K562 (cell line): ENCODE data around the gene TM9SF4. TPM values are rescaled to one million over a fixed set of nuclear protein-coding genes. Genes with fewer than 3 reads are reported as not detected.
A peak's percentile ranks its signal among the peaks of the same experiment; 100 is the strongest.

Source experiments
- ADNP ChIP-seq: fragments of 200-800 bp; sonication (Bioruptor generic); IDR thresholded peaks from 2 replicates; pipeline ENCODE4 v1.6.1; 2016; ENCODE audit warnings: missing genetic modification characterization, missing compliant biosample characterization
- ARID1B ChIP-seq: fragments of 450-650 bp; IDR thresholded peaks from 2 replicates; pipeline ENCODE4 v1.6.1; 2016; ENCODE audit warnings: antibody characterized with exemption, mild to moderate bottlenecking, inconsistent platforms
- EZH2 ChIP-seq: IDR thresholded peaks from 2 replicates; pipeline ENCODE4 v1.6.1; 2012; ENCODE audit warnings: low read depth, mild to moderate bottlenecking, inconsistent platforms, low read length, borderline replicate concordance
- FOXJ2 ChIP-seq: fragments of 200-800 bp; sonication (Bioruptor generic); IDR thresholded peaks from 2 replicates; pipeline ENCODE4 v1.6.1; 2016; ENCODE audit warnings: missing genetic modification characterization, missing compliant biosample characterization
- HCFC1 ChIP-seq: IDR thresholded peaks from 2 replicates; pipeline ENCODE4 v1.6.1; 2012; ENCODE audit warnings: low read depth, low read length, improper control_type of control experiment
- HDAC1 ChIP-seq, 2 experiments: fragments of 450-650 bp; IDR thresholded peaks; 2 replicates each; pipeline ENCODE4 v1.6.1; 2016 to 2017; ENCODE audit warnings: inconsistent platforms in 1 of 2, mild to moderate bottlenecking in 1 of 2, moderate library complexity in 1 of 2
- JUN ChIP-seq, 2 experiments: sonication (generic) in 1 of 2; formaldehyde crosslinking in 1 of 2; IDR thresholded peaks; 2 replicates each; pipeline versions ENCODE4 v1.6.1 to v1.8.0; 2012 to 2022; ENCODE audit warnings: borderline replicate concordance in 2 of 2, mild to moderate bottlenecking in 2 of 2, improper control_type of control experiment in 1 of 2, low read depth in 1 of 2, low read length in 1 of 2, missing genetic modification reagents in 1 of 2
- JUNB ChIP-seq: fragments of 450-650 bp; formaldehyde crosslinking; conservative IDR thresholded peaks from 2 replicates; pipeline ENCODE4 v1.4.0; 2020; ENCODE audit warnings: mild to moderate bottlenecking
- L3MBTL2 ChIP-seq: fragments of 450-650 bp; IDR thresholded peaks from 2 replicates; pipeline ENCODE4 v1.6.1; 2016; ENCODE audit warnings: mild to moderate bottlenecking, moderate library complexity
- PHF20 ChIP-seq: fragments of 450-650 bp; IDR thresholded peaks from 2 replicates; pipeline ENCODE4 v1.6.1; 2018; ENCODE audit not compliant: partially characterized antibody
- PRMT5 ChIP-seq: sonication (generic); formaldehyde crosslinking; IDR thresholded peaks from 2 replicates; pipeline ENCODE4 v1.5.0; 2020; ENCODE audit warnings: missing genetic modification reagents
- SIN3A ChIP-seq, 2 experiments: fragments of 150-350 bp in 1 of 2; IDR thresholded peaks; 2 replicates each; pipeline ENCODE4 v1.6.1; 2011 to 2016; ENCODE audit warnings: borderline replicate concordance in 2 of 2, low read depth in 2 of 2, low read length in 2 of 2, mild to moderate bottlenecking in 2 of 2, moderate library complexity in 2 of 2; ENCODE audit not compliant: control insufficient read depth in 1 of 2
- SPI1 ChIP-seq: IDR thresholded peaks from 2 replicates; pipeline ENCODE4 v1.6.1; 2011; ENCODE audit warnings: low read depth, low read length, control low read depth, borderline replicate concordance
- ZNF146 ChIP-seq: IDR thresholded peaks from one replicate; pipeline ENCODE4 v1.6.1; 2018; ENCODE audit warnings: missing compliant biosample characterization; ENCODE audit not compliant: unreplicated experiment
- ZNF699 ChIP-seq: fragments of 250-450 bp; sonication (Bioruptor Pico); IDR thresholded peaks from 2 replicates; pipeline ENCODE4 v1.8.0; 2021; ENCODE audit warnings: mild to moderate bottlenecking, moderate library complexity; ENCODE audit not compliant: insufficient replicate concordance
- ZSCAN32 ChIP-seq: fragments of 450-650 bp; formaldehyde crosslinking; IDR thresholded peaks from 2 replicates; pipeline ENCODE4 v1.4.0; 2020; ENCODE audit warnings: mild to moderate bottlenecking, moderate library complexity
- polyA plus RNA-seq, 8 experiments: library from polyadenylated mRNA; depleted of rRNA in 4 of 8; stranded (reverse) in 5 of 8; unstranded in 3 of 8; fragments of >200 nt; fragmentation: Nextera tagmentation in 2 of 8; fragmentation: Illumina TruSeq in 1 of 8; extraction: Ambion mirVana in 2 of 8; extraction: Trizol in 1 of 8; gene quantifications; 2 replicates each; pipeline versions ENCODE4 v1.2.1 to v1.2.3, GENCODE V29; 2011 to 2014; ENCODE audit warnings: inconsistent platforms in 1 of 8, missing spikeins in 1 of 8
- total RNA-seq, 7 experiments: library from RNA; depleted of rRNA in 6 of 7; stranded (reverse); fragments of >200 nt in 6 of 7; fragmentation: Illumina TruSeq in 2 of 7; extraction: Trizol in 2 of 7; gene quantifications; 2 replicates each; pipeline versions ENCODE4 v1.2.1 to v1.2.3, GENCODE V29; 2011 to 2021; ENCODE audit warnings: low replicate concordance in 1 of 7
- TF ChIP-seq, protein P1 (sequence below): fragments of 450-650 bp; IDR thresholded peaks from 2 replicates; pipeline ENCODE4 v1.7.1; 2018; ENCODE audit warnings: mild to moderate bottlenecking, low read depth; ENCODE audit not compliant: partially characterized antibody
- TF ChIP-seq, protein P2 (sequence below): sonication (generic); formaldehyde crosslinking; IDR thresholded peaks from 2 replicates; pipeline ENCODE4 v1.5.0; 2020; ENCODE audit warnings: missing genetic modification reagents
- TF ChIP-seq, protein P3 (sequence below): fragments of 450-650 bp; IDR thresholded peaks from 2 replicates; pipeline ENCODE4 v1.6.1; 2017; ENCODE audit warnings: antibody characterized with exemption
- TF ChIP-seq, protein P4 (sequence below): sonication (generic); formaldehyde crosslinking; IDR thresholded peaks from 2 replicates; pipeline ENCODE4 v1.8.1; 2023; ENCODE audit warnings: mild to moderate bottlenecking, missing genetic modification reagents

The TM9SF4 gene
- total and polyA plus RNA-seq, 9 of the 15 experiments (the other 6 are each of a cell fraction or from before 2014, with no cell fraction given) = 14.5 to 46.3 (median 26.9) TPM

DNA sequence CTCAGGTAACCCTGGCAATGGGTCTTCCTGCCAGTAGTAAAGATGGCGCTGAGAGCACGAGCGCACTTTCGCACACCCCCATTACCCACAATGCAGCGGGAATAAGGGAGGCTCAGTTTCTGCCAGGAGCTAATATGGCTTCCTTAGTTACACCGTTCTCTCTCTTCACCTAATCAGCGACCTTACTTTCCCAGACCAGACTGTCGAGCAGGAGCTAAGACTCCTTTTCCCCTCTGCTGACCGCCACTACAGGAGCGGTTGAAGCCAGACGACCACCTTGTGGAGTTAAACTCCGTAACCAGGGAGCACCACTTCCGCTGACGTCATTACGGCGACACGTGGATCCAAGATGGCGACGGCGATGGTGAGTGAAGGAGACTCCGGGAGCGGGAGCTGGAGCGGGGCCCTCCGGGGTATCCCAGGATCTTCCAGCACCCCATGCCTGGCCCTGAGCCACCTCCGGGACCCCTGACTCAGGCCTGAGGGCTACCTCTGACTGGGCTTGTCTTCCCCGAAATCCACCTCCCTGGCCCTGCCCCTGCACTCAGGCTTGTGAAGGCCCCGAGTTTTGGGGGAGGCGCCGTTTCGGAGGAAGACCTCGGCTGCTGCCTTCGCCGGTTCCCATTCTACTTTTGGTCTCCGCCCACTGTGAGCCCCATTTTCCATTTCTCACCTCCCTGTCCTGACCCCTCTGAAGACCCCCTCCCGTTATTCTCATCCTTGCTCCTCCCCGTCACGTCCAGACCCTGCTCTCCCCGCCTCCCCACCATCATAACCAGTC, at the start of gene TM9SF4 (continued):
- TF ChIP-seq, protein P1, sequence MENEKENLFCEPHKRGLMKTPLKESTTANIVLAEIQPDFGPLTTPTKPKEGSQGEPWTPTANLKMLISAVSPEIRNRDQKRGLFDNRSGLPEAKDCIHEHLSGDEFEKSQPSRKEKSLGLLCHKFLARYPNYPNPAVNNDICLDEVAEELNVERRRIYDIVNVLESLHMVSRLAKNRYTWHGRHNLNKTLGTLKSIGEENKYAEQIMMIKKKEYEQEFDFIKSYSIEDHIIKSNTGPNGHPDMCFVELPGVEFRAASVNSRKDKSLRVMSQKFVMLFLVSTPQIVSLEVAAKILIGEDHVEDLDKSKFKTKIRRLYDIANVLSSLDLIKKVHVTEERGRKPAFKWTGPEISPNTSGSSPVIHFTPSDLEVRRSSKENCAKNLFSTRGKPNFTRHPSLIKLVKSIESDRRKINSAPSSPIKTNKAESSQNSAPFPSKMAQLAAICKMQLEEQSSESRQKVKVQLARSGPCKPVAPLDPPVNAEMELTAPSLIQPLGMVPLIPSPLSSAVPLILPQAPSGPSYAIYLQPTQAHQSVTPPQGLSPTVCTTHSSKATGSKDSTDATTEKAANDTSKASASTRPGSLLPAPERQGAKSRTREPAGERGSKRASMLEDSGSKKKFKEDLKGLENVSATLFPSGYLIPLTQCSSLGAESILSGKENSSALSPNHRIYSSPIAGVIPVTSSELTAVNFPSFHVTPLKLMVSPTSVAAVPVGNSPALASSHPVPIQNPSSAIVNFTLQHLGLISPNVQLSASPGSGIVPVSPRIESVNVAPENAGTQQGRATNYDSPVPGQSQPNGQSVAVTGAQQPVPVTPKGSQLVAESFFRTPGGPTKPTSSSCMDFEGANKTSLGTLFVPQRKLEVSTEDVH = peak; percentile 90
- TF ChIP-seq ARID1B (peak; percentile 44; the same call in 1 of the 2 replicates), HDAC1 (IDR thresholded peaks at IDR 0.05) (peak; percentile 59 to 91; a peak in 3 of 4 replicates), FOXJ2 (peak; percentile 57; the same call in 1 of the 2 replicates), PHF20 (peak; percentile 94), JUN (IDR thresholded peaks at IDR 0.05; ENCODE audit: borderline replicate concordance, low read depth, low read length) (peak; percentile 68; the same call in 1 of the 2 replicates), JUN (CRISPR knock-in tag; IDR thresholded peaks at IDR 0.05; ENCODE audit: borderline replicate concordance) (0 out of 2 replicates have a peak, but pooled peaks have one; percentile 69), EZH2 (no peak), ZNF699 (no peak), PRMT5 (no peak), SPI1 (no peak), SIN3A (IDR thresholded peaks at IDR 0.05; ENCODE audit: borderline replicate concordance in 2 of 2, control insufficient read depth in 1 of 2, low read depth in 2 of 2, low read length in 2 of 2) (peak in 1 of 2 experiments; percentile 77; a peak in 1 of 4 replicates), JUNB (peak; percentile 78), HCFC1 (peak; percentile 95), ADNP (no peak; the same call in 1 of the 2 replicates), ZSCAN32 (CRISPR knock-in tag) (no peak), L3MBTL2 (peak; percentile 84; the same call in 1 of the 2 replicates), ZNF146 (no peak)
- TF ChIP-seq, protein P2, sequence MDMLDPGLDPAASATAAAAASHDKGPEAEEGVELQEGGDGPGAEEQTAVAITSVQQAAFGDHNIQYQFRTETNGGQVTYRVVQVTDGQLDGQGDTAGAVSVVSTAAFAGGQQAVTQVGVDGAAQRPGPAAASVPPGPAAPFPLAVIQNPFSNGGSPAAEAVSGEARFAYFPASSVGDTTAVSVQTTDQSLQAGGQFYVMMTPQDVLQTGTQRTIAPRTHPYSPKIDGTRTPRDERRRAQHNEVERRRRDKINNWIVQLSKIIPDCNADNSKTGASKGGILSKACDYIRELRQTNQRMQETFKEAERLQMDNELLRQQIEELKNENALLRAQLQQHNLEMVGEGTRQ (CRISPR knock-in tag) = peak; percentile 72
- TF ChIP-seq, protein P3, sequence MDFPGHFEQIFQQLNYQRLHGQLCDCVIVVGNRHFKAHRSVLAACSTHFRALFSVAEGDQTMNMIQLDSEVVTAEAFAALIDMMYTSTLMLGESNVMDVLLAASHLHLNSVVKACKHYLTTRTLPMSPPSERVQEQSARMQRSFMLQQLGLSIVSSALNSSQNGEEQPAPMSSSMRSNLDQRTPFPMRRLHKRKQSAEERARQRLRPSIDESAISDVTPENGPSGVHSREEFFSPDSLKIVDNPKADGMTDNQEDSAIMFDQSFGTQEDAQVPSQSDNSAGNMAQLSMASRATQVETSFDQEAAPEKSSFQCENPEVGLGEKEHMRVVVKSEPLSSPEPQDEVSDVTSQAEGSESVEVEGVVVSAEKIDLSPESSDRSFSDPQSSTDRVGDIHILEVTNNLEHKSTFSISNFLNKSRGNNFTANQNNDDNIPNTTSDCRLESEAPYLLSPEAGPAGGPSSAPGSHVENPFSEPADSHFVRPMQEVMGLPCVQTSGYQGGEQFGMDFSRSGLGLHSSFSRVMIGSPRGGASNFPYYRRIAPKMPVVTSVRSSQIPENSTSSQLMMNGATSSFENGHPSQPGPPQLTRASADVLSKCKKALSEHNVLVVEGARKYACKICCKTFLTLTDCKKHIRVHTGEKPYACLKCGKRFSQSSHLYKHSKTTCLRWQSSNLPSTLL = no peak
- TF ChIP-seq, protein P4, sequence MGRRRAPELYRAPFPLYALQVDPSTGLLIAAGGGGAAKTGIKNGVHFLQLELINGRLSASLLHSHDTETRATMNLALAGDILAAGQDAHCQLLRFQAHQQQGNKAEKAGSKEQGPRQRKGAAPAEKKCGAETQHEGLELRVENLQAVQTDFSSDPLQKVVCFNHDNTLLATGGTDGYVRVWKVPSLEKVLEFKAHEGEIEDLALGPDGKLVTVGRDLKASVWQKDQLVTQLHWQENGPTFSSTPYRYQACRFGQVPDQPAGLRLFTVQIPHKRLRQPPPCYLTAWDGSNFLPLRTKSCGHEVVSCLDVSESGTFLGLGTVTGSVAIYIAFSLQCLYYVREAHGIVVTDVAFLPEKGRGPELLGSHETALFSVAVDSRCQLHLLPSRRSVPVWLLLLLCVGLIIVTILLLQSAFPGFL (CRISPR knock-in tag) = no peak
